ENCODE measurements around the gene CCDC47.
A peak's percentile ranks its signal among the peaks of the same experiment; 100 is the strongest.

CCDC47 gene

GRCh38 chr17:63698381-63698885 is 75.0 kb downstream of the CCDC47 start:
- H3K27ac ChIP-seq (ENCODE audit: low read depth, low read length): peak overlapping the region; percentile 98
- H3K4me3 ChIP-seq (ENCODE audit: insufficient read depth, low read length, poor library complexity, severe bottlenecking): peak overlapping the region; percentile 73
- no peaks in the 10 kb centered on the region for H4K20me1 ChIP-seq (ENCODE audit: low read depth, low read length)
- H3K9ac ChIP-seq (ENCODE audit: low read length): peak overlapping the region; percentile 99
- peaks cover 12% of the 10 kb centered on the region for H3K79me2 ChIP-seq (ENCODE audit: insufficient read depth, low read length)
- H3K9me3 ChIP-seq (ENCODE audit: insufficient read depth, low read length): no peaks in the 10 kb centered on the region
- H3K9me2 ChIP-seq (replicated peaks; ENCODE audit: insufficient read depth, low read length): no peaks in the 10 kb centered on the region
- peak overlapping the region; percentile 93 for H3K4me2 ChIP-seq (ENCODE audit: low read depth, low read length, poor library complexity, severe bottlenecking)
- no peak overlapping the region for H2AFZ ChIP-seq (ENCODE audit: low read depth, low read length, severe bottlenecking)
- no peaks in the 10 kb centered on the region; the same call in 1 of the 2 replicates for H3K36me3 ChIP-seq (ENCODE audit: low read length)
- H3K27me3 ChIP-seq (ENCODE audit: low read length): no peaks in the 10 kb centered on the region
- peaks cover 49% of the 10 kb centered on the region for H3F3A ChIP-seq (ENCODE audit: insufficient read depth)
- TF ChIP-seq CTCF (IDR thresholded peaks at IDR 0.05; ENCODE audit: insufficient read depth, low read length, poor library complexity, severe bottlenecking): no peak
- TF ChIP-seq EZH2phosphoT487 (conservative IDR thresholded peaks at IDR 0.05; ENCODE audit: low read length): no peak

GRCh38 chr17:63697341-63698286 is 75.8 kb downstream of the CCDC47 start:
- no peak for TF ChIP-seq EZH2phosphoT487 (conservative IDR thresholded peaks at IDR 0.05; ENCODE audit: low read length)
- peak; percentile 89 for TF ChIP-seq CTCF (IDR thresholded peaks at IDR 0.05; ENCODE audit: insufficient read depth, low read length, poor library complexity, severe bottlenecking)
- Histone ChIP-seq H3K36me3 (ENCODE audit: low read length) (no peaks in the 10 kb centered on the region; the same call in 1 of the 2 replicates), H3K27me3 (ENCODE audit: low read length) (no peaks in the 10 kb centered on the region), H3K9me2 (replicated peaks; ENCODE audit: insufficient read depth, low read length) (no peaks in the 10 kb centered on the region), H3K4me3 (ENCODE audit: insufficient read depth, low read length, poor library complexity, severe bottlenecking) (peak overlapping the region; percentile 73), H4K20me1 (ENCODE audit: low read depth, low read length) (no peaks in the 10 kb centered on the region), H3K79me2 (ENCODE audit: insufficient read depth, low read length) (peaks cover 12% of the 10 kb centered on the region), H3K9ac (ENCODE audit: low read length) (peak overlapping the region; percentile 99), H3K4me2 (ENCODE audit: low read depth, low read length, poor library complexity, severe bottlenecking) (peak overlapping the region; percentile 93), H3F3A (ENCODE audit: insufficient read depth) (peaks cover 48% of the 10 kb centered on the region), H3K9me3 (ENCODE audit: insufficient read depth, low read length) (no peaks in the 10 kb centered on the region), H3K27ac (ENCODE audit: low read depth, low read length) (peak overlapping the region; percentile 98), H2AFZ (ENCODE audit: low read depth, low read length, severe bottlenecking) (no peak overlapping the region)

GRCh38 chr17:63696381-63696961 is 76.9 kb downstream of the CCDC47 start:
- peak overlapping the region; percentile 93 for H3K4me2 ChIP-seq (ENCODE audit: low read depth, low read length, poor library complexity, severe bottlenecking)
- no peaks in the 10 kb centered on the region for H3K27me3 ChIP-seq (ENCODE audit: low read length)
- peak overlapping the region; percentile 99 for H3K9ac ChIP-seq (ENCODE audit: low read length)
- H3F3A ChIP-seq (ENCODE audit: insufficient read depth): peaks cover 38% of the 10 kb centered on the region
- H3K9me2 ChIP-seq (replicated peaks; ENCODE audit: insufficient read depth, low read length): no peaks in the 10 kb centered on the region
- no peaks in the 10 kb centered on the region for H4K20me1 ChIP-seq (ENCODE audit: low read depth, low read length)
- no peak overlapping the region for H3K4me3 ChIP-seq (ENCODE audit: insufficient read depth, low read length, poor library complexity, severe bottlenecking)
- H3K36me3 ChIP-seq (ENCODE audit: low read length): no peaks in the 10 kb centered on the region; the same call in 1 of the 2 replicates
- H3K9me3 ChIP-seq (ENCODE audit: insufficient read depth, low read length): no peaks in the 10 kb centered on the region
- H2AFZ ChIP-seq (ENCODE audit: low read depth, low read length, severe bottlenecking): no peak overlapping the region
- peak overlapping the region; percentile 98 for H3K27ac ChIP-seq (ENCODE audit: low read depth, low read length)
- peaks cover 12% of the 10 kb centered on the region for H3K79me2 ChIP-seq (ENCODE audit: insufficient read depth, low read length)
- TF ChIP-seq CTCF (IDR thresholded peaks at IDR 0.05; ENCODE audit: insufficient read depth, low read length, poor library complexity, severe bottlenecking): peak; percentile 29
- no peak for TF ChIP-seq EZH2phosphoT487 (conservative IDR thresholded peaks at IDR 0.05; ENCODE audit: low read length)
